HG03103 (cell line): ENCODE measurements around the gene LRG1.

Experiments used
- ATAC-seq: cut with Tn5 transposase; IDR thresholded peaks from one replicate; pipeline ENCODE4 v1.9.1; 2021; ENCODE audit warnings: low read depth; ENCODE audit not compliant: unreplicated experiment

LRG1 gene

GRCh38 chr19:4498694-4499093, 41.1 kb downstream of the LRG1 start:
- no peak for ATAC-seq

DNA sequence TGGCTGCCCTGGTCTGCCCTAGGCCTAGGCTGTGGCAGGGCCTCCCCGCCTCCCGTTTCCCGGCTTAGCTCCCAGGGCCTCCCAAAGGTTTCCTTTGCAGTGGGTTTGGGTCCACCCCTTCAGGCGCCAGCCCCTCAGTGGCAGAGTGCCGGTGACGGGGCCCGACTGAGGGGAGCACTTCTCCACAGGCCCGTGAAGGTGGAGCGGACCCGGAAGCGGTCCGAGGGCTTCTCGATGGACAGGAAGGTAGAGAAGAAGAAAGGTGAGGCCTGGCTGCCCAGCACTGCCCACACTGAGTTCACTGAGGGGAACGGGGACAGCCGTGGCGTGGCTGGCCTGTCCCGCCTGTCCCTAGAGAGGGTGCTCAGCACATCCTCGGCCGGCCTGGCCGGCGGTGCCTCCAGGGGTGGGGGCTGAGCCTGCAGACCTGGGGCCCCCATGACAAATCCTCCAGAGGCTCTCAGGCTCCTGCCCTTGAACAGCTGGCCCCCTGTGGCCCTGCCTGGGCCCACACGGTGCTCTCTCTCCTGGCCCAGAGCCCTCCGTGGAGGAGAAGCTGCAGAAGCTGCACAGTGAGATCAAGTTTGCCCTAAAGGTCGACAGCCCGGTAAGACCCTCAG, 42.0 kb downstream of the LRG1 start:
- no peak for ATAC-seq

GRCh38 chr19:4496304-4496703, 43.5 kb downstream of the LRG1 start:
- ATAC-seq = no peak

DNA sequence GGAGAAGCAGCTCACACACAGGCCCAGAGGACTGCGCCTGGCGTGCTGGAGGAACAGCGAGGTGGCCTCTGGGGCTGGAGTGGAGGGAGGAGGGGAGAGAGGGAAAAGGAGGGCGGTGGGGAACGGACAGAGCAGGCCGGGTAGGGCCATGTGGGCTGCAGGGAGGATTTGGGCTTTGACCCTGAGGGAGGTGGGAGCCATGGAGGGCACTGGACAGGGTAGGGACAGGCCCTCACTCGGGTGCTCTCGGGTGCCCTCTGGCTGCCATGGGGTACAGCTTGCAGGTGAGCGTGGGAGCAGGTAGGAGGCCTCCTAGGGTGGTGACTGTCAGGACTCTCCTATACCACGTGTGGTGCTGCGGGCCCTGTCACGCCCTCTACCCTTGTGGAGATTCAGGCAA, 44.4 kb downstream of the LRG1 start:
- no peak for ATAC-seq

DNA sequence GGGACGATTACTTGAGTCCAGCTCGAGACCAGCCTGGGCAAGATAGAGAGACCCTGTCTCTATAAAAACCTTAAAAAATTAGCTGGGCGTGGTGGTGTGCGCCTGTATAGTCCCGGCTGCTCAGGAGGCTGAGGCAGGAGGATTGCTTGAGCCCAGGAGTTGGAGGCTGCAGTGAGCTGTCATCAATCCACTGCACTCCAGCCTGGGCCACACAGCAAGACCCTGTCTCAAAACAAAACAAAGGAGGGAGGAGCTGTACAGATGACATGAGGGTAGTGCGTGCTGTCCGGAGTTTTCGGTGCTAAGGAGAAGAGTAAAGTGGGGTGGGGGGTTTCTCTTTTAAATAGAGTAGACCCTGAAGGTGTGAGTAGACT, 45.2 kb downstream of the LRG1 start:
- no peak for ATAC-seq

DNA sequence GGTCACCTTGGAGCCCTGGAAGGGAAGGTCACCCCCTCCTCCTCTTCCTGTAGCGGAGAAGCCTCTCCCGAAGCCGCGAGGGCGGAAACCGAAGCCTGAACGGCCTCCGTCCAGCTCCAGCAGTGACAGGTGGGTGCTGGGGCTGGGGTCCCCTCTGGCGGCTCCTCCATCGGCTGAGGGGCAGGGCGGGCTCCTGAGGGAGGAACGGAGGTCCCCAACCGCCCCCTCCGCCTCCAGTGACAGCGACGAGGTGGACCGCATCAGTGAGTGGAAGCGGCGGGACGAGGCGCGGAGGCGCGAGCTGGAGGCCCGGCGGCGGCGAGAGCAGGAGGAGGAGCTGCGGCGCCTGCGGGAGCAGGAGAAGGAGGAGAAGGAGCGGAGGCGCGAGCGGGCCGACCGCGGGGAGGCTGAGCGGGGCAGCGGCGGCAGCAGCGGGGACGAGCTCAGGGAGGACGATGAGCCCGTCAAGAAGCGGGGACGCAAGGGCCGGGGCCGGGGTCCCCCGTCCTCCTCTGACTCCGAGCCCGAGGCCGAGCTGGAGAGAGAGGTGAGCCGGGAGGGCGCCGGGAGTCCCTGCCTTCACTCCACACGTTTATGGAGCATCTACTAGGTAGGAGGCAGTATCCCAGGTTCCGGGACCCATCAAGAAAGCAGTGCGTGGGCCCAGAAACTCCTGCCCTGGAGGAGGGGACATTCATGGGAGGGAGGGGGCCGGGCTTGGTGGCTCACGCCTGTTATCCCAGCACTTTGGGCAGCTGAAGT, 45.7 kb downstream of the LRG1 start:
- ATAC-seq = no peak

- ATAC-seq = no peak
These were observed 46.5 kb downstream of the LRG1 start for GRCh38 chr19:4493104-4493928.

- ATAC-seq = no peak
These were observed 47.3 kb downstream of the LRG1 start for GRCh38 chr19:4492337-4493103.

- no peak for ATAC-seq
These were observed 48.4 kb downstream of the LRG1 start for GRCh38 chr19:4491446-4491845.

GRCh38 chr19:4488496-4488895, 51.3 kb downstream of the LRG1 start:
- ATAC-seq = no peak

DNA sequence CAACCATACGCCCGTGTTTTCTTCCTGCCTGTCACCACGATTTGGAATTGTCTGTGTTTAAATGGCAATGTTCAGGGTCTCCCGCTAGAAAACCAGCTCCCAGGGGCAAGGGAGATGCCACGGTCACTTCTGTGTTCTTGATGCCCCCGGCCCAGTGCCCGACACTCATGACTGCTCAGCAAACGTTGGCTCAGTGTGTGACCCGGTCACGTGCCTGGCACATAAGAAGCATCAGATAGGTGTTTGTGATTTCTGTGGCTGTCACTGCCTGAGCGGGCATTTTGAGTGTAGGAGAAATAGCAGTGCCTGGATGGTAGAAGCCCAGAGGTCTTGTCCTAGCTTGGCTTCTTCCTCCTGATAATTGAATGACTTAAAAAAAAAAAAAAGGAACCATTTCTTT, 52.3 kb downstream of the LRG1 start:
- ATAC-seq = no peak
